Measurements from ENCODE around the gene AGPAT1.
"Not testable (repeated sequence)": the region's sequence is repeated elsewhere in the genome, so short reads cannot be mapped to it uniquely, and the experiment has no call there.

AGPAT1 gene

DNA sequence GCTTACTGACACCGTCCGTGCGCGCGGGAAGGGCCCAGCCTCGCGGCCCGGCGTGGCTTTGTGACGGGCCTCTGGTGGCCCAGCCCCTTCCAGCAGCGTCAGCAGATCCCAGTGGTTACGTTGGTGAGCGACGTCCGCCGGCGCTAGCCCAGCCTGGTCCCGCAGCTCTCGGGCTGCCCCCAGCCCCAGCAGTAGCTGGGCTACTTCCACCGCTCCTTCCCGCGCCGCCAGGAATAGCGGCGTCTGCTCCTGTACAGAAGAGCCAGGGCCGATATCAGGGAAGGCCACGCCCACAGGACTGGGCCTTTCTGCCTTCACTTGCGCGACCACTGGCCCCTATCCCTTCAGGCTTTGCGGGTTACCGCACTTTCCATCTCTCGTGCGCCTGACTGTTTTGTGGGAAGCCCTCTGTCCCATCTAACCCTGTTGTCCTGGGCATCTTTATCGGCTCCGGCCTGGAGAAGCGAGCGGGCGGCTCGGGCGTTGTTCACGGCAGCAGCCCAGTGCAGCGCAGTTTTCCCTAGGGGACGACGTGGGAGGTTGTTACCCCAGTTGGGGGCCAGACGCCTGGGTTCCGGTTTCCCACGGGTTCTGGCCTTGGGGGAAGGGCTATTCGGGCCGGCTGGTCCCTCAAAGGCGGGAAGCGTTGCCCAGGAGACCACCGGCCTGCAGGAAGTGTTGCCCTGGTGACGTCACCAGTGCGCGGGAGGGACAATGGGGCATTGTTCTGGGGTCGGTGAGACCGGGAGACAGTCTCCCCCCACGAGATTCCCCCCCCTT, 20.2 kb upstream of the AGPAT1 start:
- in situ Hi-C loops (cut with HindIII; ENCODE audit: low pct_ligation_motif_present, low sequenced_read_pairs) = no loop called here
- DNase-seq = peak; percentile 91
- Histone ChIP-seq H3K36me3 (replicated peaks) (no peaks in the 10 kb centered on the region), H3K4me3 (ENCODE audit: low read depth, low read length) (peak overlapping the region; percentile 80), H3K27me3 (replicated peaks) (no peaks in the 10 kb centered on the region), H3K27ac (peak overlapping the region; percentile 98)
- TF ChIP-seq, protein P1, sequence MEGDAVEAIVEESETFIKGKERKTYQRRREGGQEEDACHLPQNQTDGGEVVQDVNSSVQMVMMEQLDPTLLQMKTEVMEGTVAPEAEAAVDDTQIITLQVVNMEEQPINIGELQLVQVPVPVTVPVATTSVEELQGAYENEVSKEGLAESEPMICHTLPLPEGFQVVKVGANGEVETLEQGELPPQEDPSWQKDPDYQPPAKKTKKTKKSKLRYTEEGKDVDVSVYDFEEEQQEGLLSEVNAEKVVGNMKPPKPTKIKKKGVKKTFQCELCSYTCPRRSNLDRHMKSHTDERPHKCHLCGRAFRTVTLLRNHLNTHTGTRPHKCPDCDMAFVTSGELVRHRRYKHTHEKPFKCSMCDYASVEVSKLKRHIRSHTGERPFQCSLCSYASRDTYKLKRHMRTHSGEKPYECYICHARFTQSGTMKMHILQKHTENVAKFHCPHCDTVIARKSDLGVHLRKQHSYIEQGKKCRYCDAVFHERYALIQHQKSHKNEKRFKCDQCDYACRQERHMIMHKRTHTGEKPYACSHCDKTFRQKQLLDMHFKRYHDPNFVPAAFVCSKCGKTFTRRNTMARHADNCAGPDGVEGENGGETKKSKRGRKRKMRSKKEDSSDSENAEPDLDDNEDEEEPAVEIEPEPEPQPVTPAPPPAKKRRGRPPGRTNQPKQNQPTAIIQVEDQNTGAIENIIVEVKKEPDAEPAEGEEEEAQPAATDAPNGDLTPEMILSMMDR (IDR thresholded peaks at IDR 0.05; ENCODE audit: low read depth, low read length, missing control alignments) = no peak

DNA sequence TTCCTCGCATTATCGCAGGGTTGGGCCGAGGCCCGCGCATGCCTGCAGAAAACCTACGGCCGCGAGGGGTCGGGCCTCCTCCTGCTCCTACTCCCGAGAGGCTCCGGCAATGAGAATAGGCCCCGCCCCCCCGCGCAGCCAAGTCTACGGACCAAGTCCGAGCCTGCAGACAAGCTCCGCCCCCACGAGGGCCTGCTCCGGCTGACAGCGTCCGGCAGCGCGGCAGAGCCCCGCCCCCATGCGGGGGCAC, 19.7 kb upstream of the AGPAT1 start:
- Histone ChIP-seq H3K27me3 (replicated peaks) (no peaks in the 10 kb centered on the region), H3K27ac (peak overlapping the region; percentile 98), H3K36me3 (replicated peaks) (no peaks in the 10 kb centered on the region), H3K4me3 (ENCODE audit: low read depth, low read length) (no peak overlapping the region)
- peak; percentile 100 for DNase-seq
- TF ChIP-seq, protein P1 (IDR thresholded peaks at IDR 0.05; ENCODE audit: low read depth, low read length, missing control alignments) = peak; percentile 67
- in situ Hi-C loops (cut with HindIII; ENCODE audit: low pct_ligation_motif_present, low sequenced_read_pairs) = no loop called here

DNA sequence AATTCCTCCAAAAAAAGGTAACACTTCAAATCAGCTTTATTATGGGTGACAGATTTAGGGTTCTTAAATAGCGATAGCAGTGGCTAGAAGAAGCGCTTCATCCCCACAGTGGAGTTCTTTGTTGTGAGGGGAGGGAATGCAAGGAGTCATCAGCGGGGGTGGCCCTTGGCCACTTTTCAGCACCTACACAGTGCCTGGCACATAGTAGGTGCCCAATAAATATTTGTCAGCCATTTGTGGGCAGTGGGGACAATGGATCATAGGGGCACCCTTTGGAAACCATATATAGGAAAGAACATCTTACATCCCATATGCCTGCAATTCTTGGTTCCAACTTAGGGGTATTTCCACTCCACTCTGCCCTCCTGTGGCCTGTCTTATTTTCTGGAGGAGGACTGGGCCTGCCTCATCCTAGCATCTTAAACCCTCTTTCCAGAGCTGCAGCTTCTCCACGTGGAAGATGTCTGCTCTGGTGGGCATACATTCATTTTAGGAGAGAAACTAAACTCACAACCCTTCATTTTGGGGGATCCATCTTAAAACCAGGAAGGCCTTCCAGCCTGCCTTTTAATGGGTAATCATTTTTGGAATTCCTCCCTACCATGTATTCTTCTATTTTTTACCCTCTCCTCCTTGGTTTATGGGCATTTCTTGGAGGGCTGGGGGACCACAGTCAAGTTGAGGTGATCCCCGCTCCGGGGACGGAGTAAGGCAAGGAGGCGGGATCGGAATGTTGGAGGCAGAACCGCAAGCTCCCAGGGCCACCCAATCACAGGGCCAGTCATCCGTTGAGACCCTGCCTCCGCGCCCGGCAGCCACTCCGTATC, 19.2 kb upstream of the AGPAT1 start:
- TF ChIP-seq, protein P1 (IDR thresholded peaks at IDR 0.05; ENCODE audit: low read depth, low read length, missing control alignments) = peak; percentile 76
- no peaks in the 10 kb centered on the region for H3K36me3 ChIP-seq (replicated peaks)
- H3K4me3 ChIP-seq (ENCODE audit: low read depth, low read length) = peak overlapping the region; percentile 52
- H3K27me3 ChIP-seq (replicated peaks) = no peaks in the 10 kb centered on the region
- H3K27ac ChIP-seq = peak overlapping the region; percentile 87
- in situ Hi-C loops (cut with HindIII; ENCODE audit: low pct_ligation_motif_present, low sequenced_read_pairs) = no loop called here
- peak; percentile 55 for DNase-seq

DNA sequence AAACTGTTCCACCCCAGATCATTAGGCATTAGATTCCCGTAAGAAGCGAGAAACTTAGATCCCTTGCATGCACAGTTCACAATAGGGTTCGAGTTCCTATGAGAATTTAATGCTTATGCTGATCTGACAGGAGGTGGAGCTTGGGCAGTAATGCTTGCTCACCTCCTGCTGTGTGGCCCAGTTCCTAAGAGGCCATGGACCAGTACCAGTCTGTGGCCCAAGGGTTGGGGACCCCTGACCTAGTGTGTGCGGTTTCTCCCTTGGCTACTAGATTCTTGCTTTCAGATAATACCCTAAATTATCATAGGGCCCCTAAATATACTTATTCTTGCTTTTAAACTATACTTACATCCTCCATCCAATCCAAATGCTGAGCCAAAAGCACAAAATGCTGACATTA, 18.5 kb upstream of the AGPAT1 start:
- TF ChIP-seq, protein P1 (IDR thresholded peaks at IDR 0.05; ENCODE audit: low read depth, low read length, missing control alignments) = no peak
- DNase-seq = no peak
- H3K4me3 ChIP-seq (ENCODE audit: low read depth, low read length) = no peak overlapping the region
- no peaks in the 10 kb centered on the region for H3K27me3 ChIP-seq (replicated peaks)
- in situ Hi-C loops (cut with HindIII; ENCODE audit: low pct_ligation_motif_present, low sequenced_read_pairs) = no loop called here
- H3K36me3 ChIP-seq (replicated peaks) = no peaks in the 10 kb centered on the region
- H3K27ac ChIP-seq = no peak overlapping the region

DNA sequence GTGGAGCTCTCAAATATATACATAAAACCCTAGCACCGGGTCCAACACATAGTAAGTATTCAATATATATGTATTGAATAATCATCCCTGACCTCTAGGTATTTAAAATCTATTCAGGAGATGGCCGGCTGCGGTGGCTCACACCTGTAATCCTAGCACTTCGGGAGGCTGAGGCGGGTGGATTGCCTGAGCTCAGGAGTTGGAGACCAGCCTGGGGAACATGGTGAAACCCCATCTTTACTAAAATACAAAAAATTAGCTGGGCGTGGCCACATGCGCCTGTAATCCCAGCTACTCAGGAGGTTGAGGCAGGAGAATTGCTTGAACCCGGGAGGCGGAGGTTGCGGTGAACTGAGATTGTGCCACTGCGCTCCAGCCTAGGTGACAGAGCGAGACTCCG, 17.2 kb upstream of the AGPAT1 start:
- not testable (repeated sequence) for H3K27ac ChIP-seq

DNA sequence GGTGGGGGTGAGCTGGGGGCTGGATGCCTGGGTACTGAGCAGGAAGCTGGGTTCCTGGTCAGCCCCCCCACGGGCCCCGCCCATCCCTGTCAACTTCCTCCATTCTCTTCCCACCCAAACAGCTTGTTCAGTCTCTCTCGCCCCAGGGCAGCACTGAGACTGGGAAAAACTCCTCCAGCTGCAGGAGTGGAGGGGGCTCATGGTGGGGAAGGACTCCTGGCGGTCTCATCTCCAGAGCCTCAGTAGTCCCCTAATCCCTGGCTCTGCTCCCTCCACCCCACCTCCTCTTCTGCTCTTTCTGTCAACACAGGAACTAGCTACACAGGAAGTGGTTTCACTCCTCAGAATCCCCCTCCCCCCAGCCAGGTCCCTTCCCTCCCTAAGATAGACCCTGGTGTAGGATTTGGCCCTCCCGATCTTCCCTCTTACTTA, 16.7 kb upstream of the AGPAT1 start, which contains the start of gene GPSM3:
TSS of gene GPSM3 (minus strand) at position 36 of the 432 bp plus-strand sequence. CDS start 130 bp downstream, outside the sequence.
- H3K4me3 ChIP-seq (ENCODE audit: low read depth, low read length) = peak within 1 kb of the TSS; percentile 6
- peak within 1 kb of the TSS; percentile 34 for H3K27ac ChIP-seq
- in situ Hi-C loops (cut with HindIII; ENCODE audit: low pct_ligation_motif_present, low sequenced_read_pairs) = no loop called here
- TF ChIP-seq, protein P1 (IDR thresholded peaks at IDR 0.05; ENCODE audit: low read depth, low read length, missing control alignments) = no peak
- peaks cover 3% of the 10 kb centered on the region for H3K36me3 ChIP-seq (replicated peaks)
- DNase-seq = peak; percentile 16
- H3K27me3 ChIP-seq (replicated peaks) = no peaks in the 10 kb centered on the region

More for the DNA sequence above, 17.2 kb upstream of the AGPAT1 start:
- H3K36me3 ChIP-seq (replicated peaks); in situ Hi-C loops (cut with HindIII; ENCODE audit: low pct_ligation_motif_present, low sequenced_read_pairs); DNase-seq; H3K27me3 ChIP-seq (replicated peaks): not testable (repeated sequence)
- H3K4me3 ChIP-seq (ENCODE audit: low read depth, low read length) = peak overlapping the region; percentile 6

Measured in brain microvascular endothelial cell (primary cell).